T-cell (primary cell): ENCODE results near the gene ENTPD6. TPM values are rescaled to one million over a fixed set of nuclear protein-coding genes. Genes with fewer than 3 reads are reported as not detected.

Experiments
- ATAC-seq, 4 experiments: fragments of 200-7000 bp in 3 of 4; fragments of 150-1000 bp in 1 of 4; cut with Tn5 transposase; replicated peaks in 1 of 4; 1 replicate in 3 of 4; 2 replicates in 1 of 4; pipeline ENCODE4 v1.10.0; 2021; ENCODE audit warnings: moderate library complexity in 3 of 4, mild to moderate bottlenecking in 2 of 4, moderate number of reproducible peaks in 1 of 4
- CTCF ChIA-PET, 2 donors: fragments of 300-600 bp; sonication (Branson Sonifier 250); formaldehyde crosslinking; loops; one replicate each; lab custom pipeline; 2022; ENCODE audit warnings: antibody characterized with exemption in 2 of 2; lab: Charles Lee
- POLR2A ChIA-PET, 2 donors: fragments of 300-600 bp; sonication (Branson Sonifier 250); formaldehyde crosslinking; loops; one replicate each; lab custom pipeline; 2022; ENCODE audit warnings: antibody characterized with exemption in 2 of 2; lab: Charles Lee
- DNase-seq, 35 experiments: peaks; one replicate each; pipeline versions ENCODE4 v3.0.0 to v3.0.0-alpha.2; 2013 to 2023
- H3K27ac ChIP-seq: one replicate; pipeline ENCODE4 v1.5.1; 2013; ENCODE audit warnings: low read length
- H3K27me3 ChIP-seq, 2 experiments: replicated peaks in 1 of 2; 1 replicate in 1 of 2; 2 replicates in 1 of 2; pipeline versions ENCODE4 v1.6.1 to v1.7.0; 2013; ENCODE audit warnings: low read length in 1 of 2, mixed read lengths in 1 of 2; ENCODE audit not compliant: control insufficient read depth in 2 of 2, insufficient read depth in 2 of 2; ENCODE audit errors: extremely low read depth in 1 of 2
- H3K36me3 ChIP-seq, 2 donors: 1 replicate in 1 of 2; 2 replicates in 1 of 2; pipeline versions ENCODE4 v1.6.1 to v1.7.0; 2013; ENCODE audit warnings: low read length in 1 of 2; ENCODE audit not compliant: control insufficient read depth in 2 of 2, insufficient read depth in 1 of 2; ENCODE audit errors: extremely low read depth in 1 of 2
- H3K4me1 ChIP-seq, 2 experiments: 1 replicate in 1 of 2; 2 replicates in 1 of 2; pipeline versions ENCODE4 v1.6.1 to v1.7.0; 2013; ENCODE audit warnings: low read length in 2 of 2, mixed read lengths in 1 of 2; ENCODE audit not compliant: insufficient read depth in 2 of 2, control insufficient read depth in 1 of 2; ENCODE audit errors: extremely low read depth in 1 of 2
- H3K4me3 ChIP-seq, 2 donors: 1 replicate in 1 of 2; 2 replicates in 1 of 2; pipeline versions ENCODE4 v1.5.1 to v1.7.0; 2013; ENCODE audit warnings: mild to moderate bottlenecking in 2 of 2, low read length in 1 of 2, moderate library complexity in 1 of 2; ENCODE audit not compliant: control insufficient read depth in 1 of 2; ENCODE audit errors: extremely low read depth in 1 of 2
- H3K9me3 ChIP-seq: 2 replicates; pipeline ENCODE4 v1.7.0; 2013
- H3K27ac Mint-ChIP-seq, 2 donors: one replicate each; pipeline ENCODE4 v1.8.0; 2020 to 2021; ENCODE audit warnings: mild to moderate bottlenecking in 2 of 2, mixed read lengths in 2 of 2
- H3K27me3 Mint-ChIP-seq, 2 donors: one replicate each; pipeline ENCODE4 v1.8.0; 2021 to 2022; ENCODE audit warnings: mixed read lengths in 2 of 2
- H3K36me3 Mint-ChIP-seq: one replicate; pipeline ENCODE4 v1.8.0; 2021; ENCODE audit warnings: mixed read lengths
- H3K4me1 Mint-ChIP-seq, 3 donors: one replicate each; pipeline ENCODE4 v1.8.0; 2020 to 2022; ENCODE audit warnings: mixed read lengths in 3 of 3, mild to moderate bottlenecking in 1 of 3
- H3K4me3 Mint-ChIP-seq, 3 donors: one replicate each; pipeline ENCODE4 v1.8.0; 2020 to 2022; ENCODE audit warnings: mild to moderate bottlenecking in 3 of 3, mixed read lengths in 3 of 3, moderate library complexity in 3 of 3
- H3K9me3 Mint-ChIP-seq, 3 donors: one replicate each; pipeline ENCODE4 v1.8.0; 2020 to 2022; ENCODE audit warnings: mixed read lengths in 3 of 3
- WGBS: methylation state at CpG from one replicate; pipeline ENCODE4 v1.1.5; 2013; ENCODE audit warnings: missing lambda C conversion rate; ENCODE audit not compliant: insufficient coverage; 5-methylcytosine and 5-hydroxymethylcytosine counted together
- total RNA-seq, 35 experiments: library from RNA in 6 of 35; stranded (reverse) in 6 of 35; fragments of 120-200 nt in 1 of 35; gene quantifications; one replicate each; pipeline versions ENCODE4 v1.2.1 to v1.2.4 and lab custom pipeline; 2013 to 2026

ENTPD6 gene
- total RNA-seq, 5 donors from 2014 or later (not counting 1 experiment from before 2014, with no cell fraction given) = 80.5 to 102 (median 90.9) TPM

DNA sequence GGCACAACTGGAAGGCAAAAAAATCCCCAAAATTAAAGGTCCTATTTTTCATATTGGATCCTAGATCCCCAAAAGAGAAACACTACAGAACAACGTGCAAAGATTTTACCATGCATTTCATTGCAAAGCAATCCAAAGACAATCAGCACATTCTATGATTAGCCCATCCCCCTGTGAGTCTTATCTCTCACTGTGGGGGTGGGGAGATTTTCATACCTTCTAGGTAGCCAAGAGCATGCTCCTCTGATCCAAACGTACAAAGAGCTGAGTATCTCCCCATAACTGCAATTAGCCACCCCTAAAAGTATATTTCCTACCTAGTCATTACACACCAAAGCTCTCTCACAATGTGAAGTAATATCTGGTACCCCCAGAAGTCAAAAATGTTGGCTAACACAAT, 22.2 kb upstream of the ENTPD6 start:
- H3K36me3 Mint-ChIP-seq = no peaks in the 10 kb centered on the region
- peaks cover 2 to 4% of the 10 kb centered on the region in 2 donors for H3K27me3 Mint-ChIP-seq
- H3K27ac Mint-ChIP-seq = no peak overlapping the region
- CTCF ChIA-PET = interaction anchor here (0.6 to 1.2 kb wide), 2 partner anchors 8 to 1691 kb away, joined by 3 read pairs; no protein-coding TSS in a partner anchor
- no peaks in the 10 kb centered on the region for H3K4me1 Mint-ChIP-seq
- Histone ChIP-seq H3K36me3 (no peaks in the 10 kb centered on the region), H3K4me3 (no peak overlapping the region), H3K27me3 (no peaks in the 10 kb centered on the region), H3K4me1 (no peaks in the 10 kb centered on the region), H3K9me3 (no peaks in the 10 kb centered on the region), H3K27ac (no peak overlapping the region)
- H3K4me3 Mint-ChIP-seq = no peak overlapping the region
- no peak for ATAC-seq
- peaks cover 0 to 9% (median 0%) of the 10 kb centered on the region in 3 donors for H3K9me3 Mint-ChIP-seq
- no peak for DNase-seq
- POLR2A ChIA-PET = interaction anchor here in 1 of 2 donors (0.6 to 1.7 kb wide), 2 partner anchors 13 to 176 kb away, joined by 3 read pairs; no protein-coding TSS in a partner anchor
- WGBS = no CpG with 5 or more reads among the region's 2 CpGs

DNA sequence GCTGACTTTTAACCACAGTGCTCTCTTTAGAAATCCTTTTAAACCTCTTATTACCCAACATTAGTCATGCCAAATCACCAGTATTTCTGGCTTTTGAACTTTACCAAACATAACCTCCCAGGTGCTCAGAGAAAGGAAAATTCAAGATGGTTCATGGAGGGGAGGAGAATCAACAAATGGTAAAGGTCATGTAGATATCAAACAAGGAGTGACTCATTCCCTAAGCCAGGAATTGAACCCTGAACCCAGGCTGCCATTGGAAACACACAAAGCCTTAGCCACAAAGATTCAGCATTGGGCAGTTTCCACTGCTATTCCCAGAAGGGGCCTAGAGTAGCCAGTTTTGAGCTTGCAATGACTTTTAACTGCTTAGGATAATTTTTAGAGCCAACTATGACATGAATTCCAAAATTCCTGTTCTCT, 21.6 kb upstream of the ENTPD6 start:
- POLR2A ChIA-PET = interaction anchor here in 1 of 2 donors (1.7 kb wide), 1 partner anchor 14 kb away, joined by 3 read pairs; no protein-coding TSS in a partner anchor
- no peak overlapping the region for H3K27ac Mint-ChIP-seq

DNA sequence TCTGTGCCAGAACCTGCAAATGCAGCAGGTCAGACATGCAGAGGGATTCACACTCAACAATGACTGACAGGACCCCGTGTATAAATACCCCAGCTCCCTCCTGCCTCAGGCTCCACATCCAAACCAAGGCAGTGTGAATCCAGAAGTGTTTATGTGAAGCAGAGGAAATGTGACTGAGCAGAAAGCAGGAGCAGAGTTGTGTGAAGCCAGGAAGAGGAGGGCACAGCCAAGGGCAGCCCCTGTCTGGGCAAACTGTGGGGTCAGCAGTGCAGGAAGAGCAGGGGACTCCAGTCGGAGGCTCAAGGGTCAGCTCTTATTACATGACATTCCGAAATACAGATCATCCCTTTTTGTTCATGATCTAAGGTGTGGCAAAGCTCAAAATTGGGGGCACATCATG, 19.3 kb upstream of the ENTPD6 start:
- Histone ChIP-seq H3K27ac (no peak overlapping the region), H3K9me3 (no peaks in the 10 kb centered on the region), H3K27me3 (peaks cover 0 to 3% of the 10 kb centered on the region in 2 experiments), H3K36me3 (no peaks in the 10 kb centered on the region), H3K4me1 (no peaks in the 10 kb centered on the region), H3K4me3 (no peak overlapping the region)
- Mint-ChIP-seq H3K36me3 (no peaks in the 10 kb centered on the region), H3K27me3 (no peaks in the 10 kb centered on the region), H3K27ac (no peak overlapping the region), H3K9me3 (peaks cover 0 to 9% (median 0%) of the 10 kb centered on the region in 3 donors), H3K4me3 (no peak overlapping the region), H3K4me1 (no peaks in the 10 kb centered on the region)
- ATAC-seq (no peak), DNase-seq (no peak)
- WGBS = 89% methylated on average over 2 of the region's 3 CpGs
- ChIA-PET POLR2A (no interaction called here), CTCF (interaction anchor here in 1 of 2 donors (0.7 kb wide), 1 partner anchor 220 kb away, joined by 4 read pairs; no protein-coding TSS in a partner anchor)

More for the DNA sequence above, 21.6 kb upstream of the ENTPD6 start:
- DNase-seq (no peak), ATAC-seq (no peak)
- H3K27me3 ChIP-seq = no peaks in the 10 kb centered on the region
- H3K36me3 Mint-ChIP-seq = no peaks in the 10 kb centered on the region
- no peaks in the 10 kb centered on the region for H3K27me3 Mint-ChIP-seq
- H3K27ac ChIP-seq = no peak overlapping the region
- no peak overlapping the region for H3K4me3 Mint-ChIP-seq
- no peak overlapping the region for H3K4me3 ChIP-seq
- H3K4me1 Mint-ChIP-seq = no peaks in the 10 kb centered on the region
- no peaks in the 10 kb centered on the region for H3K9me3 ChIP-seq
- H3K36me3 ChIP-seq = no peaks in the 10 kb centered on the region
- CTCF ChIA-PET = interaction anchor here (0.5 to 1.2 kb wide), 4 partner anchors 9 to 1692 kb away, joined by 3 to 10 read pairs (median 3); partner anchors contain the start of gene ABHD12 (in 1 of the 2)
- peaks cover 0 to 9% (median 0%) of the 10 kb centered on the region in 3 donors for H3K9me3 Mint-ChIP-seq
- H3K4me1 ChIP-seq = no peaks in the 10 kb centered on the region

DNA sequence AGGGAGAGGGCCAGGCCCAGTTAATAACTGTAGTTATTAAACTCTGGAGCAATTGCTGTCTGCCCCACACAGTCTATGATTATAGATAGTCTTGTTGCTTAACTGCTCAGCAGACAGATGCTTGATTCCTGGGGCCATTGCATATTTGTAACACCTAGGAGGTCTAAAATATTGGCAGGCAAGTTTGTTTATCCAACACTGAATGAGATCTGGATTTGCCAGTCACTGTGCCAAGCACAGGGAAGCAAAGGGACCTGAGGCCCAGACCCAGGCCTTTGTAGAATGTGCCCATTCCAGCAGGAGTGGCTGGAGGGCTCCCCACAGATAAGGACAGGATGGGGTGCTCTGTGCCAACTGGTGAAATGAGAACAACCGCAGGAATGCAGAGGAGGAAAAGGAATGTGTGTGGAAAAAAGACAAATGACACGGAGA, 17.6 kb upstream of the ENTPD6 start:
- Mint-ChIP-seq H3K36me3 (peaks cover 3% of the 10 kb centered on the region), H3K27me3 (peaks cover 0 to 2% of the 10 kb centered on the region in 2 donors), H3K4me3 (no peak overlapping the region), H3K4me1 (no peaks in the 10 kb centered on the region), H3K27ac (no peak overlapping the region), H3K9me3 (peaks cover 0 to 12% (median 0%) of the 10 kb centered on the region in 3 donors)
- ATAC-seq (no peak), DNase-seq (no peak)
- H3K27me3 ChIP-seq = peaks cover 0 to 3% of the 10 kb centered on the region in 2 experiments
- WGBS = no CpG with 5 or more reads among the region's 2 CpGs
- H3K27ac ChIP-seq = no peak overlapping the region
- H3K4me3 ChIP-seq = no peak overlapping the region
- ChIA-PET CTCF (interaction anchor here in 1 of 2 donors (0.6 to 0.9 kb wide), 2 partner anchors 183 to 394 kb away, joined by 3 to 4 read pairs; no protein-coding TSS in a partner anchor), POLR2A (interaction anchor here in 1 of 2 donors (1.6 kb wide), 1 partner anchor 182 kb away, joined by 3 read pairs; no protein-coding TSS in a partner anchor)
- no peaks in the 10 kb centered on the region for H3K36me3 ChIP-seq
- no peaks in the 10 kb centered on the region for H3K9me3 ChIP-seq
- H3K4me1 ChIP-seq = no peaks in the 10 kb centered on the region

DNA sequence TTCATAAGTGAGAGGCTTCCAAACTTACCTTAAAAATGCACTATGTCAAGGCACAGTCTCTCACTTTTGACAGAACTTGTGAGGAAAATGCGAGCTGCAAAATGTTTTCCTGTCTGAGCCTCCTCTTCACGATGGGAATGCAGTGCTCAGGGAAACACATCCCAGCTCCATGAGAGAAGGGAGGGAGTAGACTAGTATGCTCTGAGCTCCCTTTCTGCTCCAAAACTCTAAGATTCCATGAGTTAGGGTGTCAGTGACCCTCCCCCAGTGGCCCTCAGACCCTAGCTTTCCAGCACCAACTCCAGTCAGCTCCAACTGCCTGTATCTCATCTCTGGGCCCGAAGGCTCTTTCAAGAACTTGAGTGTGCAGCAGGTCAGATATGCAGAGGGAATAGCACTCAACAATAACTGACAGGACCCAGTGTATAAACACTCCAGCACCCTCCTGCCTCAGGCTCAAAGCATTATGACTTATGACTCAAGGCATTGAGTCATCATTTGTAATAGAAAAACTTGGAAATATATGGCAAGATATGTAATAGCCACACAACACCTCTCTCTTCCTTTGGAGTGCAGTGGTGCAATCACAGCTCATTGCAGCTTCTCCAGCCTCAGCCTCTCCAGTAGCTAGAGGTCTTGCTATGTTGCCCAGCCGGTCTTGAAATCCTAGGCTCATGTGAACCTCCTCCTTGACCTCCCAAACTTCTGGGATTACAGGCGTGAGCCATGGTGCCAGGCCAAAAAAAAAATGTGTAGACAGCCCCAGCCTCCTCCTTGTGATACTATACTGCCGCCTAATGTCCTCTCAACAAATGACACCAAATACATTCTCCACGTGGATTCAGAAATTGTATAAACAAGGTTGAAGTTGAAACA, 16.7 kb upstream of the ENTPD6 start:
- Histone ChIP-seq H3K9me3 (no peaks in the 10 kb centered on the region), H3K4me3 (no peak overlapping the region), H3K27ac (no peak overlapping the region), H3K36me3 (no peaks in the 10 kb centered on the region), H3K4me1 (no peaks in the 10 kb centered on the region), H3K27me3 (peaks cover 0 to 3% of the 10 kb centered on the region in 2 experiments)
- H3K4me1 Mint-ChIP-seq = no peaks in the 10 kb centered on the region
- ATAC-seq (peak; percentile 53 to 73 (median 58)), DNase-seq (peak in 2 of 35 experiments; percentile 26 to 66)
- H3K4me3 Mint-ChIP-seq = no peak overlapping the region
- no CpG with 5 or more reads among the region's 7 CpGs for WGBS
- H3K36me3 Mint-ChIP-seq = peaks cover 7% of the 10 kb centered on the region
- peaks cover 0 to 11% (median 6%) of the 10 kb centered on the region in 3 donors for H3K9me3 Mint-ChIP-seq
- H3K27ac Mint-ChIP-seq = peak overlapping the region in 1 of 2 donors; percentile 66
- ChIA-PET CTCF (interaction anchor here in 1 of 2 donors (0.6 to 0.9 kb wide), 4 partner anchors 14 to 393 kb away, joined by 3 to 4 read pairs (median 3); no protein-coding TSS in a partner anchor), POLR2A (interaction anchor here in 1 of 2 donors (1.6 kb wide), 1 partner anchor 183 kb away, joined by 3 read pairs; no protein-coding TSS in a partner anchor)
- H3K27me3 Mint-ChIP-seq = peaks cover 4 to 7% of the 10 kb centered on the region in 2 donors
